Liver (tissue), 9 donors: Measurements from ENCODE around the gene DPT. TPM values are rescaled to one million over a fixed set of nuclear protein-coding genes. Genes with fewer than 3 reads are reported as not detected.

Experiments
- DNase-seq: peaks from one replicate; pipeline ENCODE4 v3.0.0-alpha.2; 2017; ENCODE audit warnings: low spot score
- H3K27ac ChIP-seq, 2 donors: one replicate each; pipeline ENCODE4 v1.7.0; 2013; ENCODE audit warnings: inconsistent platforms in 2 of 2, low read length in 2 of 2, control low read depth in 1 of 2, low read depth in 1 of 2, mild to moderate bottlenecking in 1 of 2
- H3K27me3 ChIP-seq, 4 donors: one replicate each; pipeline versions ENCODE4 v1.6.1 to v1.7.0; 2013; ENCODE audit warnings: low read length in 3 of 4, inconsistent platforms in 1 of 4, mild to moderate bottlenecking in 1 of 4, moderate library complexity in 1 of 4; ENCODE audit not compliant: control insufficient read depth in 4 of 4, insufficient read depth in 4 of 4
- H3K36me3 ChIP-seq, 4 donors: one replicate each; pipeline versions ENCODE4 v1.6.1 to v1.7.0; 2013; ENCODE audit warnings: low read length in 3 of 4, mild to moderate bottlenecking in 3 of 4, low read depth in 1 of 4, moderate library complexity in 1 of 4; ENCODE audit not compliant: control insufficient read depth in 4 of 4, insufficient read depth in 3 of 4
- H3K4me1 ChIP-seq, 4 donors: one replicate each; pipeline versions ENCODE4 v1.6.1 to v1.7.0; 2013; ENCODE audit warnings: low read length in 3 of 4, mild to moderate bottlenecking in 3 of 4, moderate library complexity in 1 of 4; ENCODE audit not compliant: control insufficient read depth in 4 of 4, insufficient read depth in 4 of 4
- H3K4me3 ChIP-seq, 3 donors: one replicate each; pipeline versions ENCODE4 v1.6.1 to v1.7.0; 2013; ENCODE audit warnings: low read length in 3 of 3, control low read depth in 1 of 3, low read depth in 1 of 3, mild to moderate bottlenecking in 1 of 3
- H3K9ac ChIP-seq, 2 donors: one replicate each; pipeline ENCODE4 v1.7.0; 2013; ENCODE audit warnings: low read length in 2 of 2, mild to moderate bottlenecking in 2 of 2, moderate library complexity in 2 of 2, control low read depth in 1 of 2, low read depth in 1 of 2
- H3K9me3 ChIP-seq, 4 donors: one replicate each; pipeline versions ENCODE4 v1.6.1 to v1.7.0; 2013; ENCODE audit warnings: low read length in 3 of 4; ENCODE audit not compliant: control insufficient read depth in 4 of 4
- ATF3 ChIP-seq: IDR thresholded peaks from 2 replicates; pipeline ENCODE4 v1.6.1; 2016; ENCODE audit warnings: antibody characterized with exemption
- EGR1 ChIP-seq, 2 donors: IDR thresholded peaks; 2 replicates each; pipeline ENCODE4 v1.6.1; 2016 to 2018; ENCODE audit warnings: antibody characterized with exemption in 2 of 2, low read depth in 2 of 2
- FOXA1 ChIP-seq: IDR thresholded peaks from 2 replicates; pipeline ENCODE4 v1.6.1; 2016; ENCODE audit warnings: antibody characterized with exemption
- FOXA2 ChIP-seq: IDR thresholded peaks from 2 replicates; pipeline ENCODE4 v1.6.1; 2016; ENCODE audit warnings: antibody characterized with exemption
- GABPA ChIP-seq, 2 donors: IDR thresholded peaks in 1 of 2; conservative IDR thresholded peaks in 1 of 2; 2 replicates each; pipeline ENCODE4 v1.6.1; 2016; ENCODE audit warnings: antibody characterized with exemption in 2 of 2, mild to moderate bottlenecking in 1 of 2, moderate library complexity in 1 of 2
- HNF4A ChIP-seq, 2 donors: conservative IDR thresholded peaks; 2 replicates each; pipeline ENCODE4 v1.6.1; 2016; ENCODE audit warnings: antibody characterized with exemption in 2 of 2, mild to moderate bottlenecking in 2 of 2
- HNF4G ChIP-seq: IDR thresholded peaks from 2 replicates; pipeline ENCODE4 v1.6.1; 2016; ENCODE audit warnings: antibody characterized with exemption
- JUND ChIP-seq, 2 donors: IDR thresholded peaks; 2 replicates each; pipeline ENCODE4 v1.6.1; 2016; ENCODE audit warnings: antibody characterized with exemption in 2 of 2
- NR2F2 ChIP-seq: IDR thresholded peaks from 2 replicates; pipeline ENCODE4 v1.6.1; 2016; ENCODE audit warnings: antibody characterized with exemption
- RAD21 ChIP-seq, 2 donors: IDR thresholded peaks; 2 replicates each; pipeline ENCODE4 v1.6.1; 2016; ENCODE audit warnings: antibody characterized with exemption in 2 of 2, mild to moderate bottlenecking in 2 of 2
- REST ChIP-seq: IDR thresholded peaks from 2 replicates; pipeline ENCODE4 v1.6.1; 2016; ENCODE audit warnings: antibody characterized with exemption, mild to moderate bottlenecking
- RXRA ChIP-seq, 2 donors: IDR thresholded peaks; 2 replicates each; pipeline ENCODE4 v1.6.1; 2017 to 2018; ENCODE audit warnings: antibody characterized with exemption in 2 of 2, mild to moderate bottlenecking in 1 of 2
- SP1 ChIP-seq: IDR thresholded peaks from 2 replicates; pipeline ENCODE4 v1.6.1; 2018; ENCODE audit warnings: antibody characterized with exemption, mild to moderate bottlenecking
- TAF1 ChIP-seq: conservative IDR thresholded peaks from 2 replicates; pipeline ENCODE4 v1.6.1; 2016; ENCODE audit warnings: antibody characterized with exemption, mild to moderate bottlenecking
- YY1 ChIP-seq: IDR thresholded peaks from 2 replicates; pipeline ENCODE4 v1.6.1; 2016; ENCODE audit warnings: antibody characterized with exemption, mild to moderate bottlenecking
- ZBTB33 ChIP-seq: IDR thresholded peaks from 2 replicates; pipeline ENCODE4 v1.6.1; 2016; ENCODE audit warnings: antibody characterized with exemption
- WGBS: extraction: QIAGEN DNeasy Blood & Tissue Kit; methylation state at CpG from one replicate; pipeline ENCODE4 v1.1.7; 2013; 5-methylcytosine and 5-hydroxymethylcytosine counted together
- polyA plus RNA-seq, 2 donors: library from polyadenylated mRNA; stranded (reverse) in 1 of 2; unstranded in 1 of 2; fragments of 200-250 nt in 1 of 2; fragments of >200 nt in 1 of 2; fragmentation: Nextera tagmentation in 1 of 2; extraction: Ambion mirVana in 1 of 2; gene quantifications; one replicate each; pipeline versions ENCODE4 v1.2.1 to v1.2.3, GENCODE V29; 2013 to 2015
- total RNA-seq, 2 donors: library from RNA; depleted of rRNA; stranded (reverse); fragments of >200 nt; gene quantifications; one replicate each; pipeline ENCODE4 v1.2.3, GENCODE V29; 2014
- TF ChIP-seq, protein P1 (sequence below): fragments of 150-350 bp; IDR thresholded peaks from 2 replicates; pipeline ENCODE4 v1.5.1; 2017; ENCODE audit warnings: improper control_type of control experiment, low read depth, low read length; ENCODE audit not compliant: missing input control
- TF ChIP-seq, protein P2 (sequence below): IDR thresholded peaks from 2 replicates; pipeline ENCODE4 v1.6.1; 2016; ENCODE audit warnings: antibody characterized with exemption
- donor health status: healthy.
- donor health status: healthy.
- donor health status: healthy.
- donor health status: healthy.
- donor health status: healthy.

The DPT gene
- total and polyA plus RNA-seq, 4 donors: 0.42 to 5.0 (median 3.0) TPM

DNA sequence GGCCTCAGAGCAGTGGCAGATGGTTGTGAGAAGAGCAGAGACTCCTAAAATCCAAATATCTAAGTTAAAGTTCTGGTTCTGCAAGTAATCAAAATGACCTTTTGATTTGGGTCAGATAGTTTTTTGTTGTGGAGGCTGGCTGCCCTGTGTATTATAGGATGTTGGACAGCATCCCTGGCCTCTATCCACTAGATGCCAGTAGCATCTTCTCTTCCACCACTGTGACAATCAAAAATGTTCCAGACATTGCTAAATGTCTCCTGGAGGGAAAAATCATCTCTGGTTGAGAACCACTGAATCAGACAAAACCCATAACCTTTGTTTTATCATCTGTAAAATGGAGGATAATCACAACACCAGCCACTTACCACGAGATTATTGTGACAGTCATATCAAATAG, 5.9 kb upstream of the DPT start:
- H3K9me3 ChIP-seq: no peaks in the 10 kb centered on the region
- no peak for DNase-seq
- WGBS: 81% methylated on average over 1 of the region's 1 CpG

DNA sequence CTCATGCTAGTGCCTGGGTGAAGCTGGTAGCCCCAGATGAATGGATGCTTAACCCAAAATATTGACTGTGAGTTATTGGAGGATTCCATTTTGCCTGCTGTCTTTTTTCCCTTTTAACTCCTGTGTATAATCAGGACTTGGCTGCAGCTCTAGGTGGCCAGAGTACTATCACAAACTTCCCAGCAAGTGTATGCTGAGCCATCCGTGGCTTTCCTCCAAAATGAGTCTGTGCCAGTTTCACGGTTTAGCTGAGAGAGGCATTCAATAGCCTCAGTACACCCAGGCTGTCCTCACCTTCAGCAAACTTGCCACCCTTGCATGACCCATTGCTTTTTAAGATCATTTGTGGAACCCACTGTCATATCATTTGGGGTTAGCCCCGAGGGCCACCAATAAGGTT, 5.3 kb upstream of the DPT start:
- H3K27ac ChIP-seq: no peak overlapping the region
- H3K9ac ChIP-seq: no peak overlapping the region
- TF ChIP-seq GABPA (IDR thresholded peaks at IDR 0.05 in 1 of 2, conservative IDR thresholded peaks at IDR 0.05 in 1 of 2) (no peak), FOXA1 (no peak), RAD21 (IDR thresholded peaks at IDR 0.05) (peak; percentile 54 to 73), NR2F2 (no peak), REST (peak; percentile 12), HNF4G (no peak), ATF3 (peak; percentile 12), FOXA2 (no peak), TAF1 (no peak), ZBTB33 (no peak), HNF4A (conservative IDR thresholded peaks at IDR 0.05) (peak; percentile 40 to 44), YY1 (peak; percentile 74), EGR1 (IDR thresholded peaks at IDR 0.05; ENCODE audit: low read depth in 2 of 2) (no peak), SP1 (peak; percentile 42), RXRA (IDR thresholded peaks at IDR 0.05) (peak; percentile 57 to 72), JUND (IDR thresholded peaks at IDR 0.05) (peak in 1 of 2 donors; percentile 13)
- TF ChIP-seq, protein P1, sequence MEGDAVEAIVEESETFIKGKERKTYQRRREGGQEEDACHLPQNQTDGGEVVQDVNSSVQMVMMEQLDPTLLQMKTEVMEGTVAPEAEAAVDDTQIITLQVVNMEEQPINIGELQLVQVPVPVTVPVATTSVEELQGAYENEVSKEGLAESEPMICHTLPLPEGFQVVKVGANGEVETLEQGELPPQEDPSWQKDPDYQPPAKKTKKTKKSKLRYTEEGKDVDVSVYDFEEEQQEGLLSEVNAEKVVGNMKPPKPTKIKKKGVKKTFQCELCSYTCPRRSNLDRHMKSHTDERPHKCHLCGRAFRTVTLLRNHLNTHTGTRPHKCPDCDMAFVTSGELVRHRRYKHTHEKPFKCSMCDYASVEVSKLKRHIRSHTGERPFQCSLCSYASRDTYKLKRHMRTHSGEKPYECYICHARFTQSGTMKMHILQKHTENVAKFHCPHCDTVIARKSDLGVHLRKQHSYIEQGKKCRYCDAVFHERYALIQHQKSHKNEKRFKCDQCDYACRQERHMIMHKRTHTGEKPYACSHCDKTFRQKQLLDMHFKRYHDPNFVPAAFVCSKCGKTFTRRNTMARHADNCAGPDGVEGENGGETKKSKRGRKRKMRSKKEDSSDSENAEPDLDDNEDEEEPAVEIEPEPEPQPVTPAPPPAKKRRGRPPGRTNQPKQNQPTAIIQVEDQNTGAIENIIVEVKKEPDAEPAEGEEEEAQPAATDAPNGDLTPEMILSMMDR: no peak
- TF ChIP-seq, protein P2, sequence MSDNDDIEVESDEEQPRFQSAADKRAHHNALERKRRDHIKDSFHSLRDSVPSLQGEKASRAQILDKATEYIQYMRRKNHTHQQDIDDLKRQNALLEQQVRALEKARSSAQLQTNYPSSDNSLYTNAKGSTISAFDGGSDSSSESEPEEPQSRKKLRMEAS: no peak
- no peaks in the 10 kb centered on the region for H3K9me3 ChIP-seq
- peaks cover 0 to 11% (median 6%) of the 10 kb centered on the region in 4 donors for H3K4me1 ChIP-seq
- DNase-seq: no peak
- H3K4me3 ChIP-seq: no peak overlapping the region
- no peaks in the 10 kb centered on the region for H3K27me3 ChIP-seq
- no peaks in the 10 kb centered on the region for H3K36me3 ChIP-seq
- 41% methylated on average over 3 of the region's 3 CpGs for WGBS

More for the DNA sequence above, 5.9 kb upstream of the DPT start:
- Histone ChIP-seq H3K4me3 (no peak overlapping the region), H3K27ac (no peak overlapping the region), H3K9ac (no peak overlapping the region), H3K27me3 (no peaks in the 10 kb centered on the region), H3K4me1 (peaks cover 0 to 11% (median 6%) of the 10 kb centered on the region in 4 donors), H3K36me3 (no peaks in the 10 kb centered on the region)
- TF ChIP-seq RAD21 (IDR thresholded peaks at IDR 0.05): peak; percentile 72
- TF ChIP-seq, protein P1: peak; percentile 26
- no peak for TF ChIP-seq SP1
